C4-2B (cell line): ENCODE results near the gene AXIN2.
A peak's percentile ranks its signal among the peaks of the same experiment; 100 is the strongest.

Experiments used
- H3K27ac ChIP-seq: fragments of 450-650 bp; 2 replicates; pipeline ENCODE4 v1.5.1; 2017
- ZFX ChIP-seq: fragments of 450-650 bp; IDR thresholded peaks from 2 replicates; pipeline ENCODE4 v1.6.1; 2017
- TF ChIP-seq, protein P1 (sequence below): fragments of 450-650 bp; conservative IDR thresholded peaks from 2 replicates; pipeline ENCODE4 v1.5.1; 2017; ENCODE audit warnings: mild to moderate bottlenecking

AXIN2 gene

GRCh38 chr17:65564793-65565192, 3.3 kb upstream of the AXIN2 start:
- no peak overlapping the region for H3K27ac ChIP-seq
- TF ChIP-seq ZFX = no peak
- TF ChIP-seq, protein P1, sequence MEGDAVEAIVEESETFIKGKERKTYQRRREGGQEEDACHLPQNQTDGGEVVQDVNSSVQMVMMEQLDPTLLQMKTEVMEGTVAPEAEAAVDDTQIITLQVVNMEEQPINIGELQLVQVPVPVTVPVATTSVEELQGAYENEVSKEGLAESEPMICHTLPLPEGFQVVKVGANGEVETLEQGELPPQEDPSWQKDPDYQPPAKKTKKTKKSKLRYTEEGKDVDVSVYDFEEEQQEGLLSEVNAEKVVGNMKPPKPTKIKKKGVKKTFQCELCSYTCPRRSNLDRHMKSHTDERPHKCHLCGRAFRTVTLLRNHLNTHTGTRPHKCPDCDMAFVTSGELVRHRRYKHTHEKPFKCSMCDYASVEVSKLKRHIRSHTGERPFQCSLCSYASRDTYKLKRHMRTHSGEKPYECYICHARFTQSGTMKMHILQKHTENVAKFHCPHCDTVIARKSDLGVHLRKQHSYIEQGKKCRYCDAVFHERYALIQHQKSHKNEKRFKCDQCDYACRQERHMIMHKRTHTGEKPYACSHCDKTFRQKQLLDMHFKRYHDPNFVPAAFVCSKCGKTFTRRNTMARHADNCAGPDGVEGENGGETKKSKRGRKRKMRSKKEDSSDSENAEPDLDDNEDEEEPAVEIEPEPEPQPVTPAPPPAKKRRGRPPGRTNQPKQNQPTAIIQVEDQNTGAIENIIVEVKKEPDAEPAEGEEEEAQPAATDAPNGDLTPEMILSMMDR = no peak

DNA sequence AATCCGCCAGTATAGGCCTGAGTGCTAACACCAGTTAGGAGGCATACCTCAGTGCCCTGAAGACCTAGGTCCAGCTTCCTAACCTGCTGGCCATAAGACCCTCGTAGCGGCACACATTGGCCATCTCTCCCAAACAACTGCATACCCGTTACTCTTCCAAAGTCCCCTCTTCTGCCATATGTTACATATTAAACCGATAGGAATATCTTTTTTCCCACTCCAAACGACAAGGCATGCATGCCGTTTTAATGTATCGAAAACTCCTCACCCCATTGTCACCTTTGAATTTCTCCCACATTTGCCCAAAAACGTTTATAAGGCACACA, 721 bp upstream of the AXIN2 start:
- peak overlapping the region; percentile 80 for H3K27ac ChIP-seq
- TF ChIP-seq ZFX = no peak
- TF ChIP-seq, protein P1 = no peak

GRCh38 chr17:65560628-65561451, 608 bp downstream of the AXIN2 start:
- H3K27ac ChIP-seq = peak overlapping the region; percentile 80
- TF ChIP-seq, protein P1 = no peak
- TF ChIP-seq ZFX = peak; percentile 37; the same call in 1 of the 2 replicates

DNA sequence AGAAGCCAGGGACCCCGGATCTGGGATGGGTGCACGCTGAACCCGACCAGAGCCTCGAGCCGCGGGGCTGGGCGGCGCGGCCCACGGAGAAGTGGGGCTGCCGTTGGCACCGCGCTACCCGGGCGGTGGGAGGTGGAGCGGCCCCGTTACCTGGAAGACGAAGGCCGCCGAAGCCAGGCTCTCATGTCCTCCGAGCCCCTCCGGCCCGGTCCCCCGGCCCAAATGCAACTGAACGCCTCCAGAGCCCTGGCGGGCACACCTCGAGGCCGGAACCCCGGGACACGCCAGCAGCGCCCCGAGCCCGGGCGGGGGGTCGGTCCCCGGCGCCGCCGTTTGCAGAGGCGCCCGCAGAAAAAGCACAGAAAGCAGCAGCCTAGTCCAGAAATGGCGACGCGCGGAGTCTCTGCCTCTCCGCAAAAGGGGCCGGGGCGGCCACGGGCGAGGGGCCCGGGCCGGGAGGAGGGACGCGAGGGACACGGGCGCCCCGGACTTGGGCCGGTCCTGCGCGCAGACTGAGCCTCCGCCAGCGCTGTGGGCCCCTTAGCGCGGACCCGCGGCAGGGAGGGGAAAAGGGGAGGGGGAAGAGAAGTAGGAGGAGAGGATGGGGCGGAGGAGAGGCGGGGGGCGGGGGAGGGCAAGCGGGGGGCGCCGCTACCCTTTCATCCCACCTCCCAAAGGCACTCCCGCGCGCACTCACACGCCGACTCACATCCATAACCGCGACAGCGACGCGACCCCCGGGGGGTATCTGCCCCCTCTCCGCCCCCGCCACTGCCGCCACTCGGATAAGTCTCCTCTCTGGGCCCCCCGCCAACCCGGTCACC, 1.4 kb downstream of the AXIN2 start:
- TF ChIP-seq ZFX = no peak
- TF ChIP-seq, protein P1 = no peak
- peak overlapping the region; percentile 80 for H3K27ac ChIP-seq

DNA sequence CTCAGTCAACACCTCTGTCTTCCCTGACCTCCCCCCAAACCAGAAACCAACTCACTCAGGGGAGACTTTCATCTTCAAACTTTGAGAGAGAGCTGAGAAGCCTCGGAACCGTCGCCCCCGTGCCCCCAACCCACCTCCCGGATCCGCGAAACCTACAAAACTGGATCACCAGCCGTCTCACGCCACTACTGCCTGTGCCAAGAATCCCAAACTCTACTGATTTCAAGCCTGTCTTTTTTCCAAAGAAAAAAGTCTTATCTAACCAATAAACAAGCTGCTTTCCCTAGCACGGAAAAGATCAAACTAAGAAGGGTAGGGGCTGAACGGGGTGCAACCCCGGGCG, 2.0 kb downstream of the AXIN2 start:
- no peak for TF ChIP-seq ZFX
- TF ChIP-seq, protein P1 = no peak
- H3K27ac ChIP-seq = peak overlapping the region; percentile 80

- TF ChIP-seq, protein P1 = no peak
- no peak for TF ChIP-seq ZFX
- H3K27ac ChIP-seq = peak overlapping the region; percentile 80; the same call in 1 of the 2 replicates
These were observed 2.6 kb downstream of the AXIN2 start for GRCh38 chr17:65558683-65559460.
